ENCODE measurements around the gene MS4A5. TPM values are rescaled to one million over a fixed set of nuclear protein-coding genes. Genes with fewer than 3 reads are reported as not detected.

Gene MS4A5
- polyA plus RNA-seq, 1 donor (not counting 4 experiments of a cell fraction or from before 2014, with no cell fraction given), result not detected

DNA sequence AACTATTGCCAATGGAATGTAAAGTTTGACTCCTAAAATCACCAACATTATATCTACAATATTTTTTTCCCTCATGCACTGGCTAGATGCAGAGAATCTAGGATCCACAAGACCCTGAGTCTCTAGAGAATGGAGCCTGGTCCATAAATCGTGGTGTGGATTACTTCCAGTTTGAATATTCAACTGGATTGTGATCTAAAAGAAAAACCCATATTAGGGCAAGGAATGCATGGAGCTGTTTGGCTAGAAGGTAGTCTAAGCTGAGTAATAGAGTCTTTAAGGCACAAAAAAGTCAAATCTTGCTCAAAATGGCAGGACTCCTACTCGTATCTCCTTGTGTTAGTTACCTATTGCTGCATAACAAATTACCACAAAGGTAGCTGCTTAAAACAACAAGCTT is 9.4 kb upstream of the MS4A5 start:
- FAIRE-seq (no peak), DNase-seq (ENCODE audit: low read depth, low spot score) (no peak)
- Histone ChIP-seq H3K4me1 (ENCODE audit: control insufficient read depth, extremely low read depth, insufficient read depth, low read length) (no peaks in the 10 kb centered on the region), H4K20me1 (ENCODE audit: control insufficient read depth, extremely low read depth, insufficient read depth, low read length) (no peaks in the 10 kb centered on the region), H3K27ac (ENCODE audit: control insufficient read depth, insufficient read depth, low read length) (no peak overlapping the region), H3K36me3 (ENCODE audit: control insufficient read depth in 2 of 2, extremely low read depth in 1 of 2, insufficient read depth in 2 of 2, low read length in 2 of 2) (no peaks in the 10 kb centered on the region), H3K4me3 (ENCODE audit: control insufficient read depth in 2 of 3, extremely low read depth in 1 of 3, insufficient read depth in 2 of 3, low read depth in 1 of 3, low read length in 3 of 3) (no peak overlapping the region), H3K9me1 (ENCODE audit: control insufficient read depth, extremely low read depth, insufficient read depth, low read length) (no peaks in the 10 kb centered on the region), H3K79me2 (ENCODE audit: control insufficient read depth, insufficient read depth, low read length) (no peaks in the 10 kb centered on the region), H3K4me2 (ENCODE audit: control insufficient read depth, extremely low read depth, insufficient read depth, low read depth, low read length) (no peak overlapping the region), H3K9me3 (ENCODE audit: control insufficient read depth, low read depth, low read length) (no peaks in the 10 kb centered on the region), H3K27me3 (ENCODE audit: control insufficient read depth, extremely low read depth, insufficient read depth, low read length) (no peaks in the 10 kb centered on the region), H2AFZ (ENCODE audit: control insufficient read depth, low read length) (no peak overlapping the region), H3K9ac (ENCODE audit: control insufficient read depth, extremely low read depth, insufficient read depth, low read length) (no peak overlapping the region)
- dilution Hi-C loops (cut with MboI; ENCODE audit: extremely low pct_ligation_motif_present, low sequenced_read_pairs), result no loop called here
- TF ChIP-seq CTCF (optimal IDR thresholded peaks at IDR 0.05 in 1 of 3, IDR thresholded peaks at IDR 0.05 in 1 of 3, conservative IDR thresholded peaks at IDR 0.05 in 1 of 3; ENCODE audit: extremely low read depth in 1 of 3, insufficient read depth in 2 of 3, low read length in 3 of 3) (no peak), EZH2 (IDR thresholded peaks at IDR 0.05; ENCODE audit: low read length) (no peak)

GRCh38 chr11:60422609-60423008 is 6.8 kb upstream of the MS4A5 start:
- Histone ChIP-seq H3K4me1 (ENCODE audit: control insufficient read depth, extremely low read depth, insufficient read depth, low read length) (no peaks in the 10 kb centered on the region), H3K9me3 (ENCODE audit: control insufficient read depth, low read depth, low read length) (no peaks in the 10 kb centered on the region), H3K4me2 (ENCODE audit: control insufficient read depth, extremely low read depth, insufficient read depth, low read depth, low read length) (no peak overlapping the region), H3K4me3 (ENCODE audit: control insufficient read depth in 2 of 3, extremely low read depth in 1 of 3, insufficient read depth in 2 of 3, low read depth in 1 of 3, low read length in 3 of 3) (no peak overlapping the region), H3K9me1 (ENCODE audit: control insufficient read depth, extremely low read depth, insufficient read depth, low read length) (no peaks in the 10 kb centered on the region), H3K27me3 (ENCODE audit: control insufficient read depth, extremely low read depth, insufficient read depth, low read length) (no peaks in the 10 kb centered on the region), H3K36me3 (ENCODE audit: control insufficient read depth in 2 of 2, extremely low read depth in 1 of 2, insufficient read depth in 2 of 2, low read length in 2 of 2) (no peaks in the 10 kb centered on the region), H2AFZ (ENCODE audit: control insufficient read depth, low read length) (no peak overlapping the region), H3K9ac (ENCODE audit: control insufficient read depth, extremely low read depth, insufficient read depth, low read length) (no peak overlapping the region), H3K27ac (ENCODE audit: control insufficient read depth, insufficient read depth, low read length) (no peak overlapping the region), H3K79me2 (ENCODE audit: control insufficient read depth, insufficient read depth, low read length) (no peaks in the 10 kb centered on the region), H4K20me1 (ENCODE audit: control insufficient read depth, extremely low read depth, insufficient read depth, low read length) (no peaks in the 10 kb centered on the region)
- FAIRE-seq (no peak), DNase-seq (ENCODE audit: low read depth, low spot score) (no peak)
- TF ChIP-seq CTCF (optimal IDR thresholded peaks at IDR 0.05 in 1 of 3, IDR thresholded peaks at IDR 0.05 in 1 of 3, conservative IDR thresholded peaks at IDR 0.05 in 1 of 3; ENCODE audit: extremely low read depth in 1 of 3, insufficient read depth in 2 of 3, low read length in 3 of 3) (no peak), EZH2 (IDR thresholded peaks at IDR 0.05; ENCODE audit: low read length) (no peak)
- dilution Hi-C loops (cut with MboI; ENCODE audit: extremely low pct_ligation_motif_present, low sequenced_read_pairs), result no loop called here

Data from keratinocyte (primary cell).